ENCODE measurements around the gene IMP4. TPM values are rescaled to one million over a fixed set of nuclear protein-coding genes. Genes with fewer than 3 reads are reported as not detected.
A peak's percentile ranks its signal among the peaks of the same experiment; 100 is the strongest.

IMP4 gene
- total RNA-seq, 1 donor from 2014 or later = 140 TPM

- Mint-ChIP-seq H3K27ac (no peak overlapping the region), H3K36me3 (ENCODE audit: low read depth) (peaks cover 33% of the 10 kb centered on the region), H3K27me3 (peaks cover 4% of the 10 kb centered on the region), H3K4me3 (no peak overlapping the region), H3K4me1 (peaks cover 18% of the 10 kb centered on the region), H3K9me3 (no peaks in the 10 kb centered on the region)
- intact Hi-C loops (cut with micrococcal nuclease) = no loop called here
- CTCF ChIA-PET = interaction anchor here (1.0 kb wide), 1 partner anchor 400 kb away, joined by 5 read pairs; no protein-coding TSS in a partner anchor
- DNase-seq (no peak), ATAC-seq (ENCODE audit: low read depth) (no peak)
- TF ChIP-seq, protein P1, sequence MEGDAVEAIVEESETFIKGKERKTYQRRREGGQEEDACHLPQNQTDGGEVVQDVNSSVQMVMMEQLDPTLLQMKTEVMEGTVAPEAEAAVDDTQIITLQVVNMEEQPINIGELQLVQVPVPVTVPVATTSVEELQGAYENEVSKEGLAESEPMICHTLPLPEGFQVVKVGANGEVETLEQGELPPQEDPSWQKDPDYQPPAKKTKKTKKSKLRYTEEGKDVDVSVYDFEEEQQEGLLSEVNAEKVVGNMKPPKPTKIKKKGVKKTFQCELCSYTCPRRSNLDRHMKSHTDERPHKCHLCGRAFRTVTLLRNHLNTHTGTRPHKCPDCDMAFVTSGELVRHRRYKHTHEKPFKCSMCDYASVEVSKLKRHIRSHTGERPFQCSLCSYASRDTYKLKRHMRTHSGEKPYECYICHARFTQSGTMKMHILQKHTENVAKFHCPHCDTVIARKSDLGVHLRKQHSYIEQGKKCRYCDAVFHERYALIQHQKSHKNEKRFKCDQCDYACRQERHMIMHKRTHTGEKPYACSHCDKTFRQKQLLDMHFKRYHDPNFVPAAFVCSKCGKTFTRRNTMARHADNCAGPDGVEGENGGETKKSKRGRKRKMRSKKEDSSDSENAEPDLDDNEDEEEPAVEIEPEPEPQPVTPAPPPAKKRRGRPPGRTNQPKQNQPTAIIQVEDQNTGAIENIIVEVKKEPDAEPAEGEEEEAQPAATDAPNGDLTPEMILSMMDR (IDR thresholded peaks at IDR 0.05) = no peak
- POLR2A ChIA-PET = interaction anchor here (1.0 kb wide), 1 partner anchor 19 kb away, joined by 3 read pairs; the partner anchor contains the start of gene PTPN18
Measured at GRCh38 chr2:130336150-130336876, 6.4 kb upstream of the IMP4 start.

- Mint-ChIP-seq H3K9me3 (no peaks in the 10 kb centered on the region), H3K4me3 (peak overlapping the region; percentile 11), H3K27ac (peak overlapping the region; percentile 80), H3K4me1 (peaks cover 24% of the 10 kb centered on the region), H3K27me3 (peaks cover 3% of the 10 kb centered on the region), H3K36me3 (ENCODE audit: low read depth) (peaks cover 38% of the 10 kb centered on the region)
- CTCF ChIA-PET = no interaction called here
- TF ChIP-seq, protein P1 (IDR thresholded peaks at IDR 0.05) = no peak
- intact Hi-C loops (cut with micrococcal nuclease) = no loop called here
- no peak for ATAC-seq (ENCODE audit: low read depth)
- POLR2A ChIA-PET = no interaction called here
- DNase-seq = no peak
Measured at GRCh38 chr2:130336877-130337734, 5.6 kb upstream of the IMP4 start.

DNA sequence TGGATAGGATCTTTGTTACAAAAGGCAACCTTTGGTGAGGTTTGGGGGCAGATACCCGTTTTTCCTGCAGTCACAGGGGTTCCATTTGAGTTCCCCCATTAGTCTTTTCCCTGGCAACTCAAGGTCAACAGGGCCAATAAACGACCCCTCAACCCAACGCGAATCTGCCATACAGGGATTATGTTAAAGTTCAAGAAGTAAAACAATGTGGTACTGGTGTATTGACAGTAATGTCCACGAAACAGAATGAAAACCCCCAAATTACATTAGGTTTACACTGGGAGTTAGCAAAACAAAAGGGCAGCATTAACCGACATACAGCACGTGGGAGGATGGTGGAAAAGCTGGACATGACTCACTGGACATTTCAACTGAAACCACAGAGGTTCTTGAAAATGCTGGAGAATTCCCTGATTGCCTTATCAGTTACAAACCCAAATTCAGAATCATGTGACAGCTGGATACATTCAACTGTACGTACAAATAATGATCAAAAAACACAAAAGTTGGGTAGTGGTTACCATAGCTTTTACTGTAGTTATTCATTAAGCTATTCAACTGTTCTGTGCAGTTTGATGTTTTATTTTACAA lies 4.9 kb upstream of the IMP4 start:
- no peak for DNase-seq
- ATAC-seq (ENCODE audit: low read depth) = no peak
- ChIA-PET CTCF (no interaction called here), POLR2A (no interaction called here)
- no peaks in the 10 kb centered on the region for H3K9me3 Mint-ChIP-seq
- H3K4me3 Mint-ChIP-seq = no peak overlapping the region
- H3K27me3 Mint-ChIP-seq = no peaks in the 10 kb centered on the region
- intact Hi-C loops (cut with micrococcal nuclease) = no loop called here
- H3K27ac Mint-ChIP-seq = no peak overlapping the region
- peaks cover 22% of the 10 kb centered on the region for H3K4me1 Mint-ChIP-seq
- H3K36me3 Mint-ChIP-seq (ENCODE audit: low read depth) = peaks cover 45% of the 10 kb centered on the region
- TF ChIP-seq, protein P1 (IDR thresholded peaks at IDR 0.05) = no peak

GRCh38 chr2:130338793-130339345 lies 3.8 kb upstream of the IMP4 start:
- ChIA-PET POLR2A (no interaction called here), CTCF (no interaction called here)
- TF ChIP-seq, protein P1 (IDR thresholded peaks at IDR 0.05) = no peak
- H3K27ac Mint-ChIP-seq = no peak overlapping the region
- no peak for ATAC-seq (ENCODE audit: low read depth)
- peaks cover 50% of the 10 kb centered on the region for H3K36me3 Mint-ChIP-seq (ENCODE audit: low read depth)
- no peak for DNase-seq
- no peaks in the 10 kb centered on the region for H3K27me3 Mint-ChIP-seq
- no peaks in the 10 kb centered on the region for H3K9me3 Mint-ChIP-seq
- H3K4me3 Mint-ChIP-seq = no peak overlapping the region
- intact Hi-C loops (cut with micrococcal nuclease) = no loop called here
- peaks cover 31% of the 10 kb centered on the region for H3K4me1 Mint-ChIP-seq

All from activated B cell treated with CpG ODN at 0.5 μM for 24 hours (primary cell).